Measurements from ENCODE around the gene ABHD17C. TPM values are rescaled to one million over a fixed set of nuclear protein-coding genes. Genes with fewer than 3 reads are reported as not detected.

Gene ABHD17C
- total RNA-seq, 1 experiment from 2014 or later = 16.3 TPM

- Histone ChIP-seq H3K27me3 (ENCODE audit: control insufficient read depth, insufficient read depth, low read length) (no peaks in the 10 kb centered on the region), H3K4me1 (ENCODE audit: control insufficient read depth, insufficient read depth, low read length) (no peaks in the 10 kb centered on the region), H3K27ac (ENCODE audit: low read length) (no peak overlapping the region), H3K9me3 (ENCODE audit: control insufficient read depth, insufficient read depth, low read depth, low read length) (no peaks in the 10 kb centered on the region), H3K36me3 (ENCODE audit: control insufficient read depth, insufficient read depth, low read length) (no peaks in the 10 kb centered on the region), H3K4me3 (ENCODE audit: low read depth in 2 of 2, low read length in 2 of 2) (no peak overlapping the region)
- TF ChIP-seq SIN3A (IDR thresholded peaks at IDR 0.05; ENCODE audit: borderline replicate concordance, insufficient read depth, low read depth, low read length) (no peak), REST (IDR thresholded peaks at IDR 0.05; ENCODE audit: insufficient read depth in 1 of 2, low read depth in 2 of 2, low read length in 1 of 2) (no peak), CTCF (IDR thresholded peaks at IDR 0.05) (no peak), TCF7L2 (IDR thresholded peaks at IDR 0.05; ENCODE audit: low read depth, low read length) (no peak), POLR2AphosphoS5 (IDR thresholded peaks at IDR 0.05; ENCODE audit: low read depth, low read length) (no peak)
- ChIA-PET POLR2A (no interaction called here), CTCF (no interaction called here)
- intact Hi-C loops (cut with micrococcal nuclease; ENCODE audit: unreplicated experiment) = no loop called here
- in situ Hi-C loops (cut with HindIII; ENCODE audit: low pct_unique_long_range_greater_than_20kb, low sequenced_read_pairs) = no loop called here
- DNase-seq (ENCODE audit: low read depth, low spot score) = no peak
- no TSS peak for BruUV-seq (replicated peaks)
- no peak for ATAC-seq
Measured at GRCh38 chr15:80736560-80736959, 41.5 kb downstream of the ABHD17C start.

- intact Hi-C loops (cut with micrococcal nuclease; ENCODE audit: unreplicated experiment) = no loop called here
Measured at GRCh38 chr15:80739919-80740318, 44.8 kb downstream of the ABHD17C start.

More at GRCh38 chr15:80739919-80740318, 44.8 kb downstream of the ABHD17C start:
- TF ChIP-seq REST (IDR thresholded peaks at IDR 0.05; ENCODE audit: insufficient read depth in 1 of 2, low read depth in 2 of 2, low read length in 1 of 2) = no peak
- TF ChIP-seq CTCF (IDR thresholded peaks at IDR 0.05) = no peak
- no peak for TF ChIP-seq POLR2AphosphoS5 (IDR thresholded peaks at IDR 0.05; ENCODE audit: low read depth, low read length)
- TF ChIP-seq TCF7L2 (IDR thresholded peaks at IDR 0.05; ENCODE audit: low read depth, low read length) = no peak
- TF ChIP-seq SIN3A (IDR thresholded peaks at IDR 0.05; ENCODE audit: borderline replicate concordance, insufficient read depth, low read depth, low read length) = no peak
- POLR2A ChIA-PET = no interaction called here
- no peak for DNase-seq (ENCODE audit: low read depth, low spot score)
- Histone ChIP-seq H3K27me3 (ENCODE audit: control insufficient read depth, insufficient read depth, low read length) (no peaks in the 10 kb centered on the region), H3K36me3 (ENCODE audit: control insufficient read depth, insufficient read depth, low read length) (no peaks in the 10 kb centered on the region), H3K4me3 (ENCODE audit: low read depth in 2 of 2, low read length in 2 of 2) (no peak overlapping the region), H3K4me1 (ENCODE audit: control insufficient read depth, insufficient read depth, low read length) (peaks cover 21% of the 10 kb centered on the region), H3K9me3 (ENCODE audit: control insufficient read depth, insufficient read depth, low read depth, low read length) (no peaks in the 10 kb centered on the region), H3K27ac (ENCODE audit: low read length) (no peak overlapping the region)
- ATAC-seq = no peak
- in situ Hi-C loops (cut with HindIII; ENCODE audit: low pct_unique_long_range_greater_than_20kb, low sequenced_read_pairs) = no loop called here
- BruUV-seq (replicated peaks) = no TSS peak
- CTCF ChIA-PET = no interaction called here
